ENCODE data around the gene TRIM73.
"Not testable (repeated sequence)": the region's sequence is repeated elsewhere in the genome, so short reads cannot be mapped to it uniquely, and the experiment has no call there.

TRIM73 gene

GRCh38 chr7:75395329-75395728 is at the start of gene TRIM73:
TRIM73 (plus strand) TSS chr7:75395629; CDS start chr7:75398934, 3,305 bp downstream.
- DNase-seq, result not testable (repeated sequence)

- DNase-seq, result not testable (repeated sequence)
Observed at GRCh38 chr7:75358671-75359541, 36.5 kb upstream of the TRIM73 start.

GRCh38 chr7:75359542-75359848 is 35.9 kb upstream of the TRIM73 start:
- DNase-seq, result not testable (repeated sequence)

GRCh38 chr7:75364079-75364478 is 31.4 kb upstream of the TRIM73 start:
- DNase-seq, result not testable (repeated sequence)

- DNase-seq, result not testable (repeated sequence)
Observed at GRCh38 chr7:75366643-75367042, 28.8 kb upstream of the TRIM73 start.

GRCh38 chr7:75367313-75367712 is 28.1 kb upstream of the TRIM73 start:
- DNase-seq, result not testable (repeated sequence)

- not testable (repeated sequence) for DNase-seq
Observed at GRCh38 chr7:75374144-75374518, 21.3 kb upstream of the TRIM73 start.

GRCh38 chr7:75374519-75375317 is 20.7 kb upstream of the TRIM73 start:
- not testable (repeated sequence) for DNase-seq

- not testable (repeated sequence) for DNase-seq
Observed at GRCh38 chr7:75393194-75393593, 2.2 kb upstream of the TRIM73 start.

- DNase-seq, result not testable (repeated sequence)
Observed at GRCh38 chr7:75397865-75398264, 2.4 kb downstream of the TRIM73 start.

GRCh38 chr7:75398771-75399700 is 3.6 kb downstream of the TRIM73 start:
- not testable (repeated sequence) for DNase-seq

- not testable (repeated sequence) for DNase-seq
Observed at GRCh38 chr7:75400575-75400974, 5.1 kb downstream of the TRIM73 start.

- not testable (repeated sequence) for DNase-seq
Observed at GRCh38 chr7:75403455-75404443, 8.3 kb downstream of the TRIM73 start.

- not testable (repeated sequence) for DNase-seq
Observed at GRCh38 chr7:75404663-75405062, 9.2 kb downstream of the TRIM73 start.

GRCh38 chr7:75409880-75410822 is 14.7 kb downstream of the TRIM73 start:
- DNase-seq, result not testable (repeated sequence)

- DNase-seq, result not testable (repeated sequence)
Observed at GRCh38 chr7:75410823-75411173, 15.4 kb downstream of the TRIM73 start.

GRCh38 chr7:75414204-75414603 is 18.8 kb downstream of the TRIM73 start:
- not testable (repeated sequence) for DNase-seq

GRCh38 chr7:75414708-75415427 is 19.4 kb downstream of the TRIM73 start:
- not testable (repeated sequence) for DNase-seq

GRCh38 chr7:75415428-75415817 is 20.0 kb downstream of the TRIM73 start:
- not testable (repeated sequence) for DNase-seq

Measured in Kasumi-1 (cell line).